HG03558 (cell line): Measurements from ENCODE around the gene VCAM1.

Experiments
- ATAC-seq: cut with Tn5 transposase; IDR thresholded peaks from one replicate; pipeline ENCODE4 v1.9.1; 2021; ENCODE audit warnings: moderate number of reproducible peaks; ENCODE audit not compliant: unreplicated experiment; ENCODE audit errors: extremely low read depth

VCAM1 gene

DNA sequence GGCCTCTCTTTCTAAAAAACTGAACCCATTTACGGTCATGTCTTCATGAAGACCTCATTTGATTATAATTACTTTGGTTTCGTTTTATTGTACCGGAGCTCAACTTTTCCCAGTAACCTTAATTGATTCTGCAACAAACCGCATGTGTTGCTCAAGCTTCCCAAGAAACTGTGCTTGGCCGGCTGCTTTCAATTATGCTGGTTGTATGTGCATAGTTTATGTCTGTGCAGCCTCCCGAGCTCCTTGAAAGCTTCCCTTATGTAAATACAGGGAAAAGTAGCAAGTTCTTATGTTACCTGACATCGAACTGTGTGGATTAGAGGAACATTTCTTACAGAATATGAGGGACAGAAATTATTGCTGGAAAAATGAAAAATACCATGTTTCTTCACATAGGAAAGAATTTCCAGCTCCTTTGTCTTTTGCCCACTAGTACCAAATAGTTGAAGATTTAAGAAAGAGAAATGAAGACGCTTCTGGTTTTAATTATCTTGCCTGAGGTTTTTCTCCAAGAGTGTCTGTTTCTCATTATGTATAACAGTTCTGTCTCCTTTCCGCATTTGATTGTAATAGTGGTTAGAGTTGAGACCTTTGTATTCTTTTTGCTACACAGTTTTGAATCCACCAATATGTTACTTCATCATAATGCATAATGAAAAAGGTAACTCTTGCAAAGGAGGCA is 2.1 kb downstream of the VCAM1 start:
- no peak for ATAC-seq

DNA sequence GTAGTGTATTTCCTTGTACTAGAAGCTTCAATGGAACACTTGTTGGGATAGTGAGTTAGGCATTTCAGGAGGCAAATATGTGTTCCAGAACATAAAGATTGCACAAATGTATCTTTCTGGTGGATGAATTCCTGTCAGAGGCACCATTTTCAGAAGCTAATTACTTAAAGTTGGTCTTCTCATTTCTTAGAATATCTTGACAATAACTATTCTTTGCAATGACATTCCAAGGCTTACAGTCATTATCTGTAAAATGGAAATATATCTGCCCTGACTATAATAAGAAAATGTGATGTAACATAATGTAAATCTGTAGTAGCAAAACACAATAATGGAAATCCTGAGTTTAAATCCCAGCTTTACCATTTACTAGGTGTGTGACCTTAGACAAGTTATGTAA is 2.7 kb downstream of the VCAM1 start:
- no peak for ATAC-seq

DNA sequence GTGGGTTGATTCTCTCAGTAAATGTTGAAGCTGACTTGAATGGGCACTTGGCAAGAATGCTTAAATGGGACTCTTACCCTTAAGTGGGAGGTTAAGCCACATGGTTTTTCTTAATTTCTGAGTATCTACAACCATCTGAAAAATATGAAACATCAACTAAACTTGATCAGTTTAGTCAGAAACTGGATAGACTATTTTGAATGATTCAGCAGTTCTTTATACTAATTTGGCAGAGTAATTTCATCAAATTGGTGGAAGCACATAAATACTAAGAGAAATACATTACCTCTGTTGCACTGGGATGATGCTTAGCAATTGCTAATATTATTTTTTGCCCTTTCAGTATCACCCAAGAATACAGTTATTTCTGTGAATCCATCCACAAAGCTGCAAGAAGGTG is 4.7 kb downstream of the VCAM1 start:
- no peak for ATAC-seq

DNA sequence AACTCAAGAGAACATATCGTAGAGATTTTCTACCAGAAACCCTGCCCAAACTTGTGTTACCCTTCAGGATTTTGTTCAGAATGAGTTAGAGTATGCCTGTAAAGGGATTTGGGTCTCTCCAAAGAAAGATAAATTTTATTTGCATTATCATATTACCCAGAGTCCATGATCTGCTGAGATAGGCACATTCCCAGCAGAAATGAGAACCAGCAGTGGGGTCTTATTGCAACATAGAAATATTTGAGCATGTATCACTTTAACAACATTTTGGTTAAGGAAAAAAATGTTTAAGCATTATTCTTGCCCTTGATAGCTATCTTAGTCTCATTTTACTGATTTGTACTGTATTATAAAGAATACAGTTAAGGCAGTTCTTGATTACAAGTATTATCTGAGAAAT is 10.6 kb downstream of the VCAM1 start:
- ATAC-seq, result no peak

DNA sequence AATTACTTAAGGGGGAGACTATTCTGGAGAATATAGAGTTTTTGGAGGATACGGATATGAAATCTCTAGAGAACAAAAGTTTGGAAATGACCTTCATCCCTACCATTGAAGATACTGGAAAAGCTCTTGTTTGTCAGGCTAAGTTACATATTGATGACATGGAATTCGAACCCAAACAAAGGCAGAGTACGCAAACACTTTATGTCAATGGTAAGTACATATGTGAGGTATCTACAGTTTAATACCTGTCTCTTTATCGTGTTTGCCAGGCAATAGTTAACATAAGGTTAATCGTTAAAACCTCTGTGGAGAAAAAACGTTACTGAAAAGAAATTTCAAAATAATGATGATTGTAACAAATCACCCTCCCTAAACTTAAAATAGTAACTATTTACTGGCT is 11.8 kb downstream of the VCAM1 start:
- no peak for ATAC-seq

DNA sequence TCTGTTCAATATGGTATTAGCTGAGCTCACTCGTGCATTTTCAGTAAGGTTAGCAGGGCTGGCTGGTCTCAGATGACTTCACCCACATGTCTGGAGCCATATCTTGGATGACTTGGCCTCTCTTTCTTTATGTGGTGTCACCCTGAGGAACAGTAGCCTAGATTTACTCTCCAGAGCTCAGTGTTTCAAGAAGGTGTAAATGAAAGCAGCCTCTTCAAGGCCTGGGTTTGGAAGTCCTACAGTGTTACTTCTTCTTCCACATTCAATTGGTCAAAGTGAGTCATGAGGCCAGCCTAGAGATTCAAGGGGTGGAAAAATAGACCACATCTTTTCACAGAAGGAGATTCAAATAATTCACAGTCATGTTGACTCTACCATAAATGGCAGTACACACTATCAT is 12.2 kb downstream of the VCAM1 start:
- ATAC-seq, result no peak

DNA sequence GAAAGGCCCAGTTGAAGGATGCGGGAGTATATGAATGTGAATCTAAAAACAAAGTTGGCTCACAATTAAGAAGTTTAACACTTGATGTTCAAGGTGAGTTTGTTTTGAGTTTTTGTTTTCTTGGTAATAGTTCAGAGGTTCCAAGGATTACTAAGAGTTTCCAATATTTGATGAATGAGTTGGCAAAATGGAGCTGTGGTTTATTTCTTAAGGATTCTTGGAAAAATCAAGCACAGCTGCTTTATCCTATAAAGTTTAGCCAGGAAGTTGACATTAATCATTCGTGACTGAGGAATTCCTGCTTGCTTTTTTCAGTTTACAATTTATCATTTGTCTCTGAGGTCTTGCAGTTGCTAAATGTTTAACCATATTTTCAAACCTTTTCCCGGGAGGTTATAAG is 15.1 kb downstream of the VCAM1 start:
- no peak for ATAC-seq

DNA sequence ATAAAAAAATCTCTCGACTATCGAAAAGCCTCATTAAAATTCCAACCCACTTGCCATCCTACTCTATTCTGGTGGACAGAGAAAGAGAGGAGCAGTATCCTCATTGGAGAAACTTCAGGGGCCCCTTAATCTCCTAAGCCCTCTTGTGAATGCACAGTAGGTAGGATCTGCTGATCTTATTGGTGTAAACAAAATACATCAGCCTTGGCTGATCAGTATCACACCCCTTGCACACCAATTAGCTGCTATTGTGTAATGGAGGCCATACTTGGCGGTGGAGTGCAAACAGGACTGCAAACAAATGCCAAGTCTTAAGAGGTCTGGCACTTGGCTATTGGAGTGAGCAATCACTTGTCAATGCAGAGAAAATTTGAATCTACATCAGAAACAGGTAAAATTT is 15.7 kb downstream of the VCAM1 start:
- no peak for ATAC-seq

DNA sequence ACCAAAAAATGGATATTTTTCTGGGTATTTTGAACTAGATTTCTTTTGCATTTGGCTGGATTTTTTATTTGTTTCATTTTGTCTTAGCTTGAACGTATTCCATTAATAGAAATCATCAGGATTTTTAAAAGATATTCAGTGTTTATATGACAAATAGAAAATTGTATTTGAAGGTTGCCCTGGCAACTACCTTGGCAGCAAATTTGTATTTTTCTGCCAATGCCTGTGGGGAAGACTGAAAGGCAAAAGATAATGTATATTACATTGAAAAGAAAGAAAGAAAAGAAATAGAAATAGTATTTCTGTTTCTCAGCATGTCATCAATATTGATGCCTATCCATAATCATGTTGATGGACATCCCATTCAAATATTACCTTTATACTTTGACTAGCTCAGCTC is 16.8 kb downstream of the VCAM1 start:
- no peak for ATAC-seq

DNA sequence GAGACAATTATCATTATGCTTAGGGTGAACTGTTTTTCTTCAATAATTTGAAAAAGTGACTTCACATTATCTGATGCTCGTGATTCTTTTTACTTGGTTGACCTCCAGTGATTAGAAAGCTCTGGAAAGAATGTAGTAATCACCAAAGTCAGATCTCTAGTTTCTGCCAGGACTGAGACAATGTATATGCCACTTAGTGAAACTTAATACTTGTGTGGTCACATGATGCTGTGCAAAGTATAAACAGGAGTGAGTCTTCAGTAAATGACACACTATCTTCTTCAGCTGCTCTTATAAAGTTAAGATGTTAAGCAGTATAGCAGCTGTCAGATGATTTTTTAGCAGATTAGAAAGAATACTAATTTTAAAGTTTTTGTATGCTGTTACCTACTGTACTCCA is 17.2 kb downstream of the VCAM1 start:
- no peak for ATAC-seq

DNA sequence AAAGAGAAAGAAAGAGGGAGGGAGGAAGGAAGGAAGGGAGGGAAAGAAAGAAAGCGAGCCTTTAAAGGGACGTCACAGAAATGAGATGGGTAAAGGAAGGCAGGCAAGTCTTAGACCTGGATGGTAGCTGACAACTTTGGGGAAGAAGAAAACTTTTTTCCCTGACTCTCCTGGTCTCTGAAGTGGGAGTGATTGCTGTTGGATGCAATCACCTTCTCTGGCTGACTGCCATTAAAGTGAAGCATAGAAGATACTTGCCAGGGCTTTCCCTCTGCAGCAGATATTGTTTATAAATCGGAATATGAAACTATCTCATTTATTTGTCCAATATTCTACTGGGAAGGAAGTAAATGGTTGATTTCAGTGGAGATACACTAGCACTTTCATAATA is 27.0 kb downstream of the VCAM1 start:
- no peak for ATAC-seq

DNA sequence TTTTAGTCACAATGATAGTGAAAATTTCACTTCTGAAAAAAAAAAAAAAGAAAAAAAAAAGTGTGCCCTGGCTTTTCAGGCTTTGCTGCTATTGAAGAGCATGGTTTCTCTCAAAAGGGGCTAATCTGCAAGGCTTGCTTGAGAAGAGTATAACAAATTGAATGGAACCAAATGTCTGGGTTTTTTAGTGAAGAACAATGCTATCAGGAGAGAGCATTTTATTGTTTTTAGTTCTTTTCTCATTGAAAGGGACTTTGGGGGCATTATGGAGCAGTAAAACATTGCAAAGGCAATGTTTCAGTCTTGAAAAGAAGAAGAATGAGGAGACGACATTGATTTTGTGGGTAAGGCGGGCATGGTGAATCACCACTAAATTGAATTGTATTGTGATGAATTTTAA is 28.2 kb downstream of the VCAM1 start:
- ATAC-seq, result no peak

DNA sequence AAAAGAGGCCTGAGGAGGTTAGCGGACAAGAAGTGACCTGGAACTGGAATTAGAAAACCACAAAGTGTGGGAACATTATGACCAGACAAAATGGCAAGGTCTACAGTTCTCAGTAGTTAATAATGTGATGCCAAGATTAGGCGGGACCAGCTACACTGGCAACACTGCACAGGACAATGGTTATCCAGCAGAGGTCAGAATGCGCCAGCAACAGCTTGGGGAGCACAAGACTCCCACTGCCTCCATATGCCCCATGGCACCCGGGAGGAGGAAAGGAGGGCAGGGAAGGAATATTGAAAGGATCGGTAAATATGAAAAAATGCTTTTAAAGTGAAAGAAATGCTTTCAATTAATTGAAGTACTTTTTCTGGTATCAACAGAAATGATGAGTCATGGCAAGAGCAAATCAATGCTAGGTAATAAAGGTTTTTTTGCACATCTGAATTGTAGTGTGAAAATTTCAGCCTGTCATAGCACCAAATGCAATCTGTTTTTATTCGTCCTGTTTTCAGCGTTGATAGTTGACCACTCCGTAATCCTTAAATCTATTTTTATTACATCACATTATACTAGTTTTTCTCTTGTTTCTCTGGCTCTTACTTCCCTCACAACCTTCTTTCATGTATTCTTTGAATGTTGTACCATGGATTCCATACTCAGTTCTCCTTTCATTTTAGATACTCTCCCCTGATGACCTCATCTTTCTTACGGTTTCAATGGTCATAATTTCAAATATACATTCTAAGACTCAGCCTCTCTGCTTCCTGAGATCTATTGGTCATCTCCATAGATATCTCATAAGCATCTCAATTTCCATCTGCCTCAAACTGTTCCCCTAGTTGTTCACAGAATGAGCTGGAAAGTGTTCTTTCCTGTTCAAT is 30.7 kb downstream of the VCAM1 start:
- no peak for ATAC-seq

DNA sequence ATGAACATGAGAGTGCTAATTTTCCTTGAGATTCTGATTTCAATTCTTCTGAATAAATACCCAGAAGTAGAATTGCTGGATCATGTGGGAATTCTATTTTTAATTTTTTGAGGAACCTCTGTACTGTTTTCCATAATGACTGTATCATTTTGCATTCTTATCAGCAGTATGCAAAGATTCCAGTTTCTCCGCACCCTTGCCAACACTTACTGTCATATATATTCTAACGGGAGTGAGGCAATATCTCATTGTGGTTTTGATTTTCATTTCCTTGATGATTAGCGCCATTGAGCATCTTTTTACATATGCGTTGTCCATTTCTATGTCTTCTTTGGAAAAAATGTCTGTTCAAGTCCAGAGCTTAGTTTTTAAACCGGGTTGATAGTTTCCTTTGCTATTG is 33.2 kb downstream of the VCAM1 start:
- no peak for ATAC-seq

DNA sequence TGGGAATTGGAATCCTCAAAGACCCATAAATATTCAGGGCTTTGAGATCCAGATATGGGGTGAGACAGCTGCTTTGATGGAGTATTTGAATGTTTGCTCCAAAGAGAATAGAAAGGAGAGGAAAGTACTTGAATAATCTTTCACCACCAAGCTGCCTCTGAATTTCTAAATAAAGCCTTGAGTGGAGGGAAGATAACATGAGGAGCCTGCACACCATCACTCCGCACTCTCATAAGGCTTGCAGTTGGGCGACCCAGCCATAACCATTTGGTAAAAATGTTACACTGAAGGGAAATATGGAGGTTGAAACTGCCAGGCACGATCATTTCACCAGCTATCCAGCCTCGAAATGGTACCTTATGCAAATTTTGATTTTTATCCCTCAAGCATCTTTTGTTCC is 38.4 kb downstream of the VCAM1 start:
- no peak for ATAC-seq

DNA sequence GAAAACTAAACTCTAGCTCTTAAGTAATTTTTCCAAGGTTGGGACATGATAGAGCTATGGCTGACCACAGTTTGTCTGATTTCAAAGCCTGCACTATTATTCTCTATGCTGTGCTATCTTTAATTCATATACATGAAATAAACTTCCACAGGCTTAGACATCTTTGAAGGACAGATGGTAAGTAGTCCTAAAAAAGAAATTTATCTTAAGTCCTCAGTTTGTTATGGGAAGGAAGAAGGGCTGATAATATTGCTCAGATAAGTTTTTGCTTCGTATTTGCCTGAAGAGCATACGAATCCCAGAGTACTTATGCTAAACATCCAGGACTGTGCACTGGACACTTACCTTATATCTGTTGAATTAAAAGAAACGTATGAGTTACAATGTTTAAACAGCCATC is 39.6 kb downstream of the VCAM1 start:
- ATAC-seq, result no peak

DNA sequence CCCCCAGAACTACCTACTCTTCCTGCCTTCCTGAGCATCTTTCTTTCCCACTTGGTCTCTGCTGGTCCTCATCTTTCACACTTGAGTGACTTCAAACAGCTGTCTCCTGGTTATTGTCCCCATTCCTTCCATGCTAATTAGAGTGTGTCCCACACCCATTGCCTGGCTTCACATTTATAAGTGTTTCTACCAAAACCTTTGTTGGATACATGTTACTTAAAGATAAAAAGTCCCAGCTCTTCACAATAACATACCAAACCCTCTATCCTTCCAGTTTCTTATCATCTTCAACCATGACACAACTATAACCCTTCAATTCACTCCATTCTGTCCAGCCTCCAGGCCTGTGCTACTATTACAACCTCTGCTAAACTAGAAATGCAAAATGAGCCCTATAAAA is 41.0 kb downstream of the VCAM1 start:
- ATAC-seq, result no peak

DNA sequence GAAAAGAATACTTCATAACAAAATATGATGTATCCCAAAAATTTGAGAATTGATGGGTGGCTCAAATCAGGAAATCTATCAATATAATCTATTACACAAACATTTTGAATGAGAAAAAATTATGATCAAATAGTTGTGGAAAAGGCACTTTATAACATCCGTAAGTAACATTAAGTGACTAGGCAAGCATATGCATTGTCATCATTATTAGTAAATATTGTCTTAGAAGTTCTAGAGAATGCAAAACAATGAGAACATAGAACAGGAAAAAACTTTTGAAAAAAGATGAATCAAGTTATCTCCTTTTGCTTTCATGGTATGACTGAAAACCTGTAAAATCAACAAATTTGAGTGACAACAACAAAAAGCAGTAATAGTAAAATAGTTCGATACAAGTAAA is 42.9 kb downstream of the VCAM1 start:
- no peak for ATAC-seq

DNA sequence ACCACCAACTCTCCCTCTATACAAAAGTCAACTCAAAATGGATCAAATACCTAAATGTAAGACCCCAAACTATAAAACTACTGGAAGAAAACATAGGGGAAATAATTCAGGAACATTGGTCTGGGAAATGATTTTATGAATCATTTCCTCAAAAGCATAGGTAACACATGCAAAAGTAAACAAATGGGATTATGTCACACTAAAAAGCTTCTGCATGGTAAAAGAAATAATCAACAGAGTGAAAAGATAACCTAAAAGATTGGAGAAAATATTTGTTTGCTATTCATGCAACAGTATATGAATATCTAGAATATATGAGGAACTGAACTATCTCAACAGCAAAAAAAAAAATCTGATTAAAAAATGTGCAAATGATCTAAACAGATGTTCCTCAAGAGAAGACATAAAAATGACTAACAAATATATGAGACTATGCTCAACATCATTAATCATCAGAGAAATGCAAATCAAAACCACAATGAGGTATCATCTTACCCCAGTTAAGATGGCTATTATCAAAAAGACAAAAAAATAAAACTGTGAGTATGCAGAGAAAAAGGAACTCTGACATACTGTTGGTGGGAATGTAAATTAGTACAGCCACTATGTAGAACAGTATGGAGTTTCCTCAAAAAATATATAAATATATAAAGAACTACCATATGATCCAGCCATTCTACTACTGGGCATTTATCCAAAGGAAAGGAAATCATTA is 47.8 kb downstream of the VCAM1 start:
- ATAC-seq, result no peak

DNA sequence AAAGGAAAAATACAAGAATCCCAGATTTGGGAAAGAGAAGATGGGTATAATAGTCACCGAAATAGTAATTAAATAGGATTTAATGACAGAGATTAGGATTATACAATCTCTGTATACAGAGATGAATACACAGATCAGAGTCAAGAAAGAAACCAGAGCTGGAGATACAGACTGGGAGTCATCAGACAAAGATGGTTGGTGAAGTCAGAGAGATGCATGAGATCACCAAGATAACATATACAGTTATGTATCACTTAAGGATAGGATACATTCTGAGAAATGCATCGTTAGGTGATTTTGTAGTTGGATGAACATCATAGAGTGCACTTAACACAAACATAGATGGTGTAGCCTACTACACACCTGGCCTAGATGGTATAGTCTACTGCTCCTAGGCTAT is 49.8 kb downstream of the VCAM1 start:
- ATAC-seq, result no peak

DNA sequence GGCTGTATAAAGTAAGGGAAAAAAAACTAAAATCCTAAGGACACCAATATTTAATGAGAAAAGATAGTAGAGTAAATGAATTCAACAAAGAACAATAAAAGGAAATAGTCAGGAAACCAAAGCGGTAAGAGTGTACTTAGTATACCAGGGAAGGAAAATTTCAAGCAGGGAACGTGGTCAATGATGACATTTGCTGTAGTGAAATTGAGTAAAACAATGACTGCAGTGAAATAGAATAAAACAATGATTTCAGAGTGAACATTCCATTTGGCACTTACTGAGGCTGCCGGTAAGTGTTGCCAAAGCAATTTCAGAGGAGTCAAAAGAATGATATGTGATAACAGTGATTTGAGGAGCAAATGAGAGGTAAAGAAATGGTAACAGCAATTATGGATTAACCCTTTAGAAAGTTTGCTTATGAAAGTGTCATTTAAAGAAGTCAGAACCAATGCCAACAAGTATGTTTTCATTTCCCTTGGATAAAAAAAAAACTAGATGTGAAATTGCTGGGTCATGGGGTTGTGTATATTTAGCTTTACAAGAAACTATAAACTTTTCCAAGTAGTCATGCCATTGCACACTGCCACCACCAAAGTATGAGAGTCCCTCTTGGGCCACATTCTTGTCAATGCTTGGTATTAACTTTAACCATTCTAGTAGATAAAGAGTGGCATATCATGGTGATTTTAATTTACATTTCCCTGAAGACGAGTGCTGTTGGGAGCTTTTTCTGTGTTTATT is 50.5 kb downstream of the VCAM1 start:
- ATAC-seq, result no peak
